GM21737 (cell line): ENCODE measurements around the gene OSBPL7.

ENCODE experiments used
- ATAC-seq: cut with Tn5 transposase; IDR thresholded peaks from one replicate; pipeline ENCODE4 v1.9.1; 2021; ENCODE audit warnings: mild to moderate bottlenecking, moderate library complexity; ENCODE audit not compliant: unreplicated experiment

Gene OSBPL7

DNA sequence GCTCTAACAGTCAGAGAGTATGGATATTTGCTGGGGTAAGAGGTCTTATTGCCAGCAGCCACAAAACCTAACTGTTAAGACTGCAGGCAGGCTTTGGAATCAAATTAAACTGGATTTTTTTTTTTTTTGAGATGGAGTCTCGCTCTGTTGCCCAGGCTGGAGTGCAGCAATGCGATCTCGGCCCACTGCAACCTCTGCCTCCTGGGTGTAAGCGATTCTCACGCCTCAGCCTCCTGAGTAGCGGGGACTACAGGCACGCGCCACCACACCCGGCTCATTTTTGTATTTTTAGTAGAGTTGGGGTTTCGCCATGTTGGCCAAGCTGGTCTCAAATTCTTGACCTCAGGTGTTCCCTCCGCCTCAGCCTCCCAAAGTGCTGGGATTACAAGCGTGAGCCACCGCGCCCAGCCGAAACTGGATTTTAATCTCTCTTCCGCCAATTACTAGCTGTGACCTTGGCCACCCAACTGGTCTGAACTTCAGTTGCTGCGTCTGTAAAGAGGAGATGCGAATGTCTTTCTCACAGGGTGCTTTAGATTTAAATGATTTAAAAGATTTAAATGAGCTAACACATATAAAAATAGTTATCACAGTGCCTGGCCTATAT is 8.9 kb upstream of the OSBPL7 start:
- no peak for ATAC-seq

- no peak for ATAC-seq
These were observed 8.3 kb upstream of the OSBPL7 start for GRCh38 chr17:47829870-47830269.

GRCh38 chr17:47823519-47823918 is 1.9 kb upstream of the OSBPL7 start:
- no peak for ATAC-seq

DNA sequence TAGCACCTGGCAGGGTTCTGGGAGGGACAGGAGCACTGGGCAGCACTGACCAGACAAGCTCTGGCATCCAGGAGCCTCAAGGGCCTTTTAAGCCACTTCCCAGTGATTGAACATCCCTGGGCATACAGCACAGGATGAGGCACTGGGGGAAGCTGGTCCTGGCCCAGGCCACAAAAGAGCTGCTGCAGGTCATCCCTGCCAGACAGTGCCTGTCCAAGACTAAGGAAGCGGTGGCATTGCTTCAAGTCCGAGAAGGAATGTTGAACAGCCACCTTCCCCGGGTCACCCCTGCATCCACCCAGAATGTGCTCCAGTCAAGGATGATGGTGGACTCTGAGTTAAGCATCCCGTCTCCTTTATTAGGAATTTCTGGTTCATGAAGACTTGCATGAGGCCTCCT is 1.2 kb upstream of the OSBPL7 start:
- ATAC-seq, result no peak

GRCh38 chr17:47821031-47821423 is 567 bp downstream of the OSBPL7 start:
- no peak for ATAC-seq

GRCh38 chr17:47820033-47820789 is 1.4 kb downstream of the OSBPL7 start:
- ATAC-seq, result no peak

DNA sequence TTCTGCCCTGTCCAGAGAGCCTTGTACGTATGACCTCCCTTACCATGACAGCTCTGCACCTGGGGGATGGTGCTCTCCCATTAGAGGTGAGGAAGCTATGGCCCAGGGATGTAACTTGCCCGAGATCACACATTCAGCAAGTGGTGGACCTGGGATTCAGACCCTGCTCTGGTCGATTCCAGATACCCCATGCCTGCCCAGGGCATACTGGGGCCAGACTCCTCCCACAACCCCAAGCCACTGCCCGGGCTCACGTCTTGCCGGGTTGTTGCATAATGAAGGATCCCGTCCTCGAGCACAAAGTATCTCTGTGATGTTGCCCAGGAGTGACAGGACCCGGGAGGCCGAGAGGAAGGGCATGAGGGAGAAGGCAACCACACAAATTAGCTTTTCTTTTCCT is 2.1 kb downstream of the OSBPL7 start:
- no peak for ATAC-seq

DNA sequence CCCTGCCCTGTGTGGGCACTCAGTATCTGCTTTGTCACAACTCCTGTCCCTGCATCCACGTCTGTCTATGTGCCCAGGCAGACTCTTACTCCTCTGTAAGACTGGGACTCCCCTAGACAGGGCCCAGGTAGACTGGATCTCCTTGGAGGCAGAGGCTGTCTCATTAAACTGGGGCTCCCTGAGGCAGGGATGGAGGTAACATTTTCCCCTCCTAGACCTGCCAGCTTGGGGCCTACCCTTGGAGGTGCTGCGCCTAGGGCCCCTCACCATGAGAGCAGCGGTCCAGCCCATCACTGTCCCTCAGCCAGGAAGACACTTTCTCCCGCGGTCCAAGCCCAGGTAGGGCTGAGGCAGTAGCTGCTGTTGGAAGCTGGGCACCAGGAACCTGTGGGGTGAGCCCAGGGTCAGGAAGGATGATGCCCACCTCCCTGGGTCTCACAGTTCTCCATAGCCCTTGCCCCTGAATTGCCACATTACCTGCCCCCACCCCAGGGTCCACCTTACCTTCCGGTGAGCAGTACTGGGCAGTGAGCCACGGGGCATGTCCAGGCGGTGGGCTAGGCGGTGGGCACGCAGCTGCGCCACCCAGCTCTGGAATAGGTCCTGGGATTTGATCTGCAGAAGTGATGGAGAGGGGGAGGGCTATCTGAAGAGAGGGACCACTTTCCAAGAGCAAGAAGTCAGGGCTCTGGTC is 3.4 kb downstream of the OSBPL7 start:
- ATAC-seq, result no peak

DNA sequence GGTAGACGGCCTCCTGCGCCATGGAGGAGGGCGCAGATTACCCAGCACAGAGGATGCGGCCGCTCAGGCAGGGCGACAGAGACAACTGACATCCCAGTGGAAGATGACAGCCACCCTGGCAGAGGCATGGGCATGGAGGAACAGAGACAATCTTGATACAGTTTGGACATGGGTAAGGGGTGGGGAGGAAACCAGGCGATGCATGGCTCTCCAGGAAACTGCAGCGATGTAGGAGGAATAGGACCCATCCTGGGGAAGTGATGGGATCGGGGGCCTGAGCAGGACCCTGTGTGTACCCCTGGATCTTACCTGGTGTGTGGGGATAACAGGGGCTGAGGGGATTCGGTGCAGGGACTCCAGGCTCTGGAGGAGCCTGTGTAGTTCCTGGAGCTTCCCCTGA is 4.6 kb downstream of the OSBPL7 start:
- no peak for ATAC-seq

- no peak for ATAC-seq
These were observed 5.4 kb downstream of the OSBPL7 start for GRCh38 chr17:47816111-47816735.

DNA sequence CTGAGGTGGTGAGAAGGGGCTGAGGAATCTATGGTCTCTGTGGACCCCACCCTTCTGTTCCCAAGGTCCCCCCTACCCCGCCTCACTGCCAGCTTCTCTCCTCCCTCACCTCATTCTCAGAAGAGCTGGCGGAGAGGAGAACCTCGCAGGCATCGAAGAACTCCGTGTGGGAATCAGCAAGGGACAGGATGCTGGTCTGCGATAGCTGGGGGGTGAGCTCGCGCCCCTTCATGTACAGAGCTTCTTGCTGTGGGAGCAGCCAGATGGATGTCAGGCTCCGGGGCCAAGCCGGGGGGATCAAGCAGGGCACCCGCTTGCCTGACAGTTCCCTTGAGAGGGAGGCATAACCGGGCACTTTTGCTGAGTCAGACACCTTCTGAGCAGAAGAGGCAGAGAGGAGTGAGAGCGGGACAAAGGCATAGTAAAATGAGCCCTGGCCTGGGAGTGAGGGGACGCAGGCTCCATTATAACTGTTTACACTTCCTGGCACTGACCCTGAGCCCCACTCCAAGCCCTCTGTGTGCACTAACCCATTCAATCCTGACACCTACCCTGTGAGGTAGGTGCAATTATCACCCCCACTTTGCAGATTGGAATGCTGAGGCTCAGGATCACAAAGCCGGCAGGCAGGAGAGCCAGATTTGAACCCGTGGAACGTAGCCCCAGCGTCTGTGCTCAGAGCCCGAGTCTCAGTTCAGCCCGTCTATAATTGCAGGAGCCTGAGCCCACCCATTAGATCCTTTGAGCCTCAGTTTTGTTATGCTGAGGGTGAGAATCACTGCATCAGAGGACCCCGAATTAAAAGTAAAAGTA is 6.3 kb downstream of the OSBPL7 start:
- ATAC-seq, result no peak

DNA sequence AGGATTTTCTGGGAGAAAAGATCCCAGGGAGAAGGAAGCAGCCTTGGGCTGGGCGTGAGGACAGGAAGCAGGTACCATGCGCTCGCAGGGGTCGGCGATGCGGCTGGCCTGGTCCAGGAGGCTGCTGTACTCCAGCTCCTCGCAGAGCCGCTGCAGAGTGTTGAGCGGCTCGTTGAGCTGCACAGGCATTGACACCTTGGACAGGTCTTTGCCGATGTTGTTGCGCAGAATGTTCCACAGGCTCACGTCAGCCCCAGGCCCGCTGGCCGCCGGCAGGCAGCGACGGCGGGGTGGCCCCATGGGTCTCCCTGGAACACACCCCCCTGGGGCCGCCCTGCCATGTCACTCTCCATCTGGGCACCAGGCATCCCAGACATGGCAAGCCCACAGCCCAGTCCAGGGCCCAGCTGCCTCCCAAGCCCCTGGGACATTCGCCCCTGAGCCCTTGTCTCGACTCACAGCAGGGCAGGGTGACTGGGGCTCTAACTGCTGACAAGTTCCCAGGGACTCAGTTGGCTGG is 8.0 kb downstream of the OSBPL7 start:
- no peak for ATAC-seq

DNA sequence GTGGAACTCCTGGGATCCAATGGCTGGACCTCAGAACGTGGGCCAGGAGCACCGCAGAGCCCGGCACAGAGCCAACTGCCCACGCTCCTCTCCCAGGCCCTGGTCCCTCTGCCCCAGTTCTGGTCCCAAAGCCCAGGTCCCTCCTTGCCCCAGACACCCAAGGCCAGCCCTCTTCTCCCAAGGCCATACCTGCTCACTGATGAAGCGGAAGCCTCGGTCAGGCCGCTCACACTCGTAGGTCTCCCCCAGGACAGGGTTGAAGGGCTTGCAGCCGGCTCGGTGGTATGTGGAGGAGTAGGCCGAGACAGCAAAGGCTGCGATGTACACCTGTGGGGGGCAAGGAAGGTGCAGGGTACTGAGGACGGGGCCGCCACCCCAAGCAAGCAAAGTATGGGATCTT is 8.5 kb downstream of the OSBPL7 start:
- no peak for ATAC-seq

DNA sequence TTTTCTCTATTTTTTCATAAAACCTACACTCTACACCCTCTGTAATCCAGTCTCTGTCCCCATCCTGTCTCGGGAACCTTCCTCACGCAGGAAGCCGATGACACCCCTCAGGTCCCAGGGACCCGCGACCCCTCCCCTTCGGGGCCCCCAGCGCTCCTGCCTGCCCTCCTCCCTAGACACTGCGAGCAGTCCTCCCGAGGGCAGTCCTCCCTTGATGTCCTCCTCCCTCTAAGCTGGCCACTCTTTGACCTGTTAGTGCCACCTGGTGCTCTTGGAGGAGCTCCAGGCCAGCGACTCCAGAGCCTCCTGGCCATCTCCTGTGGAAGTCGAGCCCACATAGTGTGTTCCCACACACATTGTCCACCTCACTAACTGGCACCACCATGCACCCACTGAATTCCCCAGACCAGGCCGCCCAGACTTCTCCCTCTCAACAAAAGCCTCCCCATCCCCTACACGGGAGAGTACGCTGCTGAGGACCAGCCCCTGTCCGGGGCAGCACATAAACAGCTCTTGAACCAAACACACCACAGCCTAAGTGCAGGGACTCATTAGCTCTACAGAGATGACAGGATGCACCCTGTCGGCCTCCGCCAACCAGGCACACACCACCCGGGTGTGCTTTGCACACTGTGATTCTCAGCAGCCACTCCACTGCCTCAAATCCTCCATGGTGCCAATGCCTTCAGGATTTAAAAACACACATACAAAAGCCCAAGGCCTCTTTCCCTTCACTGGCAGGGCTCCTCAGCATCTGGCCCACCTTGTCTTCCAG is 9.3 kb downstream of the OSBPL7 start:
- no peak for ATAC-seq

DNA sequence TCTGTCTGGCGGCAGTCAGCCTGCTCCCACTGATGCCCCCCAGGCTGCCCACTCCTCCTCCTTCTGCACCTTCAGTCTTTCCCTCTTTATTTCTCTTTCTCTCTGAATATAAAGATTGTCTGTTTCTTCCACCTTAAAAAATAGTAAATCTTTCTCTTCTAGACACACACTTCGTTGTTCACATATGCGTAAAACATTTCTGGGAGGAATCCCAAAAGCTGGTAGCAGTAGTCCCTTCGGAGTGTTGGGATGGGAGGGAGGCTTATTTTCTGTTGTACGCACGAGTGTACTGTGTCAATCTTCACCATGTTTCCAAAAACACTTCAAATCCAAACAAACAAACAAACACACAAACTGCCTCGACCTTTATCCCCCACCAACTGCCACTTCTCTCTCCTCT is 9.9 kb downstream of the OSBPL7 start:
- ATAC-seq, result no peak

DNA sequence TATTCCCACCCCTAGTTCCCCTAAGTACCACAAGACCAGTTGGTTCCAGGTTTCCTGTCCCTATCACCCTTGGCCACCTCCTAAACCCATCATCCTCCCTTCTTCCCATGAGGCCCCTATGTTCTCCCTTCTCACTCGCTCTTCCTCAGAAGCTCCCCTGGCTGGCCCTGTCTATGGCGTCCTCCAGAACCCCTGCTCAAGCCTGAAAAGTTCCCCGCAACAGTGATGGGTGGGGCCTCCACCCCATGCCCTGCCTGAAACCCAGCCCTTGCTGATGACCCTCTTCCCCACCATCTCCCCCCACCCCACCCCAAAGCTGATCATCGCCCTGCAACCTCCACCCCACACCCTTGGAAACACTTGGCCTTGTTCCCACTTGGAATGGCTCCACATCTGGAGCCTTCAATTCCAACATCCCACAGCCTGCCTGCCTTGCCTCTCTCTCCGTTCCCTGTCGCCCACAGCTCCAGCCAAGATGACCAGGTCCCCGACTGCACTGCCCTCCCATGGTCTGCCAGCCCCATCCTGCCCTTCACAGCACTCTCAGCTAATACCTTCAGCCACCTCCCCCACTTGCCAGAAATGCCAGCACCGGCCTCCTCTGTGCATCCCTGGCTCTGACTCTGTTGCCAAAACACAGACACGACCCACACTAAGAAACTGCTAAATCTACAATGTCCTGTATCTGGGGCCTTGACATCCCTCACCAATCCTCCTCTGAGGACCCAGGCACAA is 10.5 kb downstream of the OSBPL7 start:
- no peak for ATAC-seq

DNA sequence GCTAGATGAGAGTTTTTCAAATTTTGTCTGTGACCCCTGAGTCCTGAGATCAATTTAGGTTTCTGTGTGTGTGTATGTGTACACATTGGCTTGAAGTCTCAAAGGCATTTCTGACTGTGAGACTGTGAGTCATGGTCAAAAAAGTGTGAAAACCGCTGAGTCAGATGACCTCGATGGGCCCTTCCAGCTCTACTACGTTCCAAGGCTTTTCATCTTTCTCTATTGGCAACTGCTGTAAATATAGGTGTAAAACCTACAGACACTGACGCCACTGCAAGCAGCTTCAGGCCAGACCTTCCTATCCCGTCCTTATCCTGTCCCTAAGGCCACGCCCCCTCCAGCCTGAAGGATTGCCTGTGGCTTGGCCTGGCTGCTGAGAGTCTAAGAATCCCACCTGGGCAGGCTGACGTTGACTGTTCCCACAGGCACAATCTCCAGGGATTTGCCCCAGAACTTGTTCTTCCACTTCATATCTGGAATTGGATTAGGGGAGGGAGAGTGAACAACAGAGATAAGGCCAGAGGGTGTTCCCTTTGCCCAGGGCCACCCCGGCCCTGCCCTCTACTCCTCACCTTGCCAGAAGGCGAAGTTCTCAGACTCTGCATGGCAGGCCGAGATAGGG is 11.3 kb downstream of the OSBPL7 start:
- ATAC-seq, result no peak

DNA sequence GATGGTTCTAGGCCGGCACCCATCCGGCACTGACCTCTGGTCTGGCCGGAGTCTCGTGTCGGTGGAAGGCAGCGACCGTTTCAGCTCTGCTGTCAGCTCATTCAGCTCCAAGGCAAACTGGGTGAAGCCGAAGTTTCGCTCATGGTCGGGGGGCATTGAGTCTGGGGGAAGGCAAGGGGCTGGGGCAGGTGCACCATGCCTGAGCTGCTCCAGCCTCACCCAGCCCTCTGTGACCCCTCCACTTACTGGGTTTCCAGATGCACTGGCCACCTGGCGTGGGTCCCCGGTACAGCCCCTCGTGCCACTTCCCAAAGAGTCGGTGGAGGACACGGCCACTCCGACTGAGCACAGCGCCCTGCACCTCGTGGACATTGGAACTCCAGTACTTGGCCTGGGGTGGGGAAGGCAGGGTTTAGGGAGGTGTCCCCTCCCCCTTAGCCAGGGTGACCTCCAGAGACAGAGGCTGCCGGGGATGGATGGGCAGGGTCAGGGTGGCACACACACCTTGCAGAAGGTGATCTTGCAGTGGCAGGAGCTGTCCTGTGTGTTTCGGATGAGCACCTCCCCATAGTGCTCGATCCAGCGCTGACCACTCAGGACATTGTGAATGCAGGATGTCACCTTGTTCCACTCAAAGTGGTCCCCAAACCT is 12.6 kb downstream of the OSBPL7 start:
- no peak for ATAC-seq
